ENCODE data around the gene EGFL7.

EGFL7 gene

DNA sequence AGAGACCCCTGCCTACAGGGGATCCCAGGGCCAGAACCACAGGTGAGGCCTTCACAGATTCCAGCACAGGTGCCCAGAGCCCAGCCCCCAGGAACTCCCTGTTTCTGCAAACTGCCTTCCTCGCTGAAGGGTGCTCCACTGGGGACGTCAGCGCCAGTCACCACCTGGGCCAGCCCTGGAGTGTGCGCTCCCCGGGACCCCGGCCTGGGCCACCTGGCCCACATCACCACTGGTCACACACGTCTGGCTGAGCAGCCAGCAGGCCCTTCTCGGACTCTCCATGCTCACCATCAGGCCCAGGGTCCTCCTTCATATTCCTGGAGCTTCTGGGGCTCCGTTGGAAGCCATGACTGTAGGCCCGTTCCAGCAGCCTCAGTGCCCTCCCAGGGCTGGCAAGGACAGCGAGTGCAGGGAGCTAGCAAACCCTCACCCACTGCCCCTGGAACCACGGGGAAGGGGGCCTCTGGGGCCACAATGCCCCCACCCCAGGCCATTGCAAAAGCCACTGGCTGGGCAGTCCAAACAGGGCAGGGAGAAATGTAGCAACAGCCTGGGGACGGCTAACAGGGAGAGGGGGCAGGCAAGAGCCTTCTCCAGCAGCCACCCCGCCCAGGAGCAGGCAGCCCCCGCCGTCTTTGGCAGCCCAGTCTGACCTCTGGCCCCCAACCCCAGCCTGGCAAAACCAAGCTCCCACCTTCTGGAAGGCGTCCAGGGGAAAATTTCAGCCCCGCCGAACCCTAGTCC lies 23.2 kb downstream of the EGFL7 start:
- no peak for DNase-seq (ENCODE audit: low read depth in 2 of 2)

DNA sequence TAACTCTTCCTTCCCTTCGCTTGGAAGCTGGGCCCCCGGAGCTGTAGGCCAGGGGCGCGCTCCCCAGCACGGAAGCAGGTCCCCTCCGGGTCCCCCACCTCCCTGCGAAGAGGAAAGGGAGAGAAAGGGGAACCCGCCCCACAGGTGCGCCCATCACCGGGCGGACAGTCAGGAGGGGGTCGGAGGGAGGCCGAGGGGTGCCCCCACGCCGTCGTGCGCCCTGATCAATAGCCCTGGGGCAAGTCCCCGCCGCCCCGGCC lies 23.7 kb downstream of the EGFL7 start:
- DNase-seq (ENCODE audit: low read depth in 2 of 2): no peak

GRCh38 chr9:136686794-136687711 lies 24.3 kb downstream of the EGFL7 start, which contains the start of gene AGPAT2:
AGPAT2 (minus strand) TSS chr9:136687457; CDS start chr9:136687357, 100 bp downstream.
- no peak for DNase-seq (ENCODE audit: low read depth in 2 of 2)

- DNase-seq (ENCODE audit: low read depth in 2 of 2): no peak
Observed at GRCh38 chr9:136687721-136688223, 25.1 kb downstream of the EGFL7 start.

GRCh38 chr9:136688274-136689107 lies 25.8 kb downstream of the EGFL7 start:
- DNase-seq (ENCODE audit: low read depth in 2 of 2): no peak

GRCh38 chr9:136689108-136689460 lies 26.4 kb downstream of the EGFL7 start:
- DNase-seq (ENCODE audit: low read depth in 2 of 2): no peak

DNA sequence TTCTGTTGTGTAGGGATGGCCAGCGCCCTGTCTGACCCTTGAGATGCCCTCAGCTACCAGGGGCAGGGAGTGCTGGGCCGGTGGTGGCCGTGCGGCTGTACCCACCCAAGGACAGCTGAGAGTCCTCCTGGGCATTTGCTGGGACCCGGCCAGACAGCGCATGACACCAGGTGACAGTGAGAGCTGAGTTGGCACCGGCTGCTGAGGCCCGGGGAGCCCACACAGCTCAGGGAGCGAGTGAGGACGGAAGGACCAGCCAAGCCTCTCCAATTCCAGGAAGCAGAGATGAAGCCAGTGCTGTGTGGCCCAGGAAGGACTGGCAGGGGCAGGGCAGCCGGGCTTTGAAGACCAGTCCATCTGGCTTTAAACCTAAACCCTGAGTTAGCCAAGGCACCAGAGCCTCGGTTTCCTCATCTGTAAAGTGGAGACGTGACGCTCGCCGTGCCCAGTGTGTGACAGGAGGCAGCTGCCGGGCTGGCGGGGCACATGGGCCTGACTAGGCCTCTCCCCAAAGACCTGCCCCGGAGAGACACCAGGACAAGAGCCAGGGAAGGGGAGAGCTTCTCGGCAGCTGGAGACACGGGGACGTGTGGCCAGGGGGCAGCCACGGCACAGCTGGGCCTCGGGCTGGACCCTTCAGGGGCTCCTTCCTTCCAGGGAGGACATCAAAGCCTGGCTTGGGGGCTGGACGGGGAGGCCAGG lies 27.5 kb downstream of the EGFL7 start:
- DNase-seq (ENCODE audit: low read depth in 2 of 2): no peak

GRCh38 chr9:136690806-136691261 lies 28.1 kb downstream of the EGFL7 start:
- DNase-seq (ENCODE audit: low read depth in 2 of 2): no peak

DNA sequence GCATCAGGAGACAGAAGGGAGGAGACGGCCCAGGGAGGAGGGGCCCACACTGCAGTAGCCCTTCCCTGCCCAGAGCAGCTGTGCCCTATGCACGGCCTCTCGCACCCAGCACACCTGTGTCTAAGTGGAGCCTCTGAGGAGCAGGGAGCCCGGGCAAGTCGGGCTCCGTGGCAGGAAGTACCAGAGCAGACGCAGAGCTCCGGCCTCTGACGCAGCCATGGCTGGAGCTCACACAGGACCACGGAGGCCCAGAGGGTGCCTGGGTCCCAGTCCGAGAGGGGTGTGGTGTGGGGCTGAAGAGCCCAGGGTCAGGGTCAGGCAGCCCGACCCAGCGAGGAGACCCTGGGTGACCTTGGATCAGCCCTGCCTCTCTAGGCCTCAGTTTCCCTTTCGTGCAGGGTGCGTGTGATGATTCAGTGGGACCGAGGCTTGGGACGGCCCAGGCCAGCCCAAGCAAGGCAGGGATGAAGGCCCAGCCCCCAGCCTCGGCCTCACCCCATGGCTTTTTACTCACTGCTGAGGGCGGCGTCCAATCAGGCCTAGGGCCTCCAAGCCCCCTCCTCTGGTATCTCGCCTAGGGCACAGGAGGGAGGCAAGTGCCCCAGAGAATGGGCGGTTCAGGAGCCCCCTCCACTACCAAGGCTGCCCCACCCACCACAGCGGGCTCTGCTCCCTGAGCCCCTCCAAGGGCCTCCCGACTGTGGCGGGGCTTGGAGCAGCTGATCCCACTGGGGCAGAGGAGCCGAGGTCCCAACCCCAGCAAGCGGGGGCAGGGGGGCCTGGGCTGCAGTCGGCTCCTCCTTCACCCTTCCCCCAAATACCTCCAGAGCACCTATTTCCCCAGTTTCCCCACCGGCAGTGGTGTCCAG lies 28.8 kb downstream of the EGFL7 start:
- no peak for DNase-seq (ENCODE audit: low read depth in 2 of 2)

DNA sequence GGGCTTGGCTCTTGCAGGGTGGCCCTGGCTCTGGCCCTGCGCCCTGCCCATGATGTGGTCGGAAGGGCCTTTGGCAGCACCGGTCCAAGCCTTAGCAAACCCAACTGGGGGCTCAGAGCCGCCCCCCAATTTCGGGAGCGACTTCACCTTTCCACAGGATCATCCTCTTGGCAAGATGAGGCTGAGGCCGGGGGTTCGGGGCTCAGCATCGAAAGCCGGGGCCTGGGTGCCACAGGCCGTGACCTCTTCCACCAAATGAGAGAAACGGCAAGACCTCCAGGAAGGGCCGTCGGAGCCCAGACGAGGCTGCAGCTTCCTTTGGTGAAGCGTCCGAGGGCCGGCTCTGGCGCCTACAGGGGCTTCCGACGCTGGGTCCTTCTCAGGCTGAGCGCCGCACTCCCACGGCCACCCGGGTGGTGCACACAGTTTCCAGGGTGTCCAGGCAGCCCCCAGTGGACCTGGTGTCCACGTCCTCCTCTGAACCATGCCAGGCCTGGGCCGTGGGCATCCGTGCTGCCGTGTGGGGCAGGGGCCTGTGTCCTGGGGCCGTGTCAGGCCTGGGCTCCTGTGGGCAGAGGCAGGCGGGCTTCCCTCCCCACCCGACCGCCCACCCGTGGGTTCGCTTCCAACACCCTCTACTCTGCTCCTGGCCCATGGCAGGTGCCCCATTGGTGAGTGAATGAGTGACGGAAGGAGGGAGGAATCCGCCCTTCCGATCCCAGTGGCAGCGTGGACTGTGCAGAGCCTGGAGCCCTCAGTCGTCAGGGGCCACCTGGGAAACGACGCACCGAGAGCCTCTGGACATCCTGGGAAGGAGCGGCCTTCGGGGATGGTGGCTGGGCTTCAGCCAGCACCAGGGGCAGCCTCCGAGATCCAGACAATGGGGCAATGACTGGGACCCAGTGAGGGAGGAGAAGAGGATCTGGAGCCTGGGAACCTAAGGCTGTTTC lies 29.7 kb downstream of the EGFL7 start:
- DNase-seq (ENCODE audit: low read depth in 2 of 2): no peak

GRCh38 chr9:136693135-136693489 lies 30.4 kb downstream of the EGFL7 start:
- no peak for DNase-seq (ENCODE audit: low read depth in 2 of 2)

DNA sequence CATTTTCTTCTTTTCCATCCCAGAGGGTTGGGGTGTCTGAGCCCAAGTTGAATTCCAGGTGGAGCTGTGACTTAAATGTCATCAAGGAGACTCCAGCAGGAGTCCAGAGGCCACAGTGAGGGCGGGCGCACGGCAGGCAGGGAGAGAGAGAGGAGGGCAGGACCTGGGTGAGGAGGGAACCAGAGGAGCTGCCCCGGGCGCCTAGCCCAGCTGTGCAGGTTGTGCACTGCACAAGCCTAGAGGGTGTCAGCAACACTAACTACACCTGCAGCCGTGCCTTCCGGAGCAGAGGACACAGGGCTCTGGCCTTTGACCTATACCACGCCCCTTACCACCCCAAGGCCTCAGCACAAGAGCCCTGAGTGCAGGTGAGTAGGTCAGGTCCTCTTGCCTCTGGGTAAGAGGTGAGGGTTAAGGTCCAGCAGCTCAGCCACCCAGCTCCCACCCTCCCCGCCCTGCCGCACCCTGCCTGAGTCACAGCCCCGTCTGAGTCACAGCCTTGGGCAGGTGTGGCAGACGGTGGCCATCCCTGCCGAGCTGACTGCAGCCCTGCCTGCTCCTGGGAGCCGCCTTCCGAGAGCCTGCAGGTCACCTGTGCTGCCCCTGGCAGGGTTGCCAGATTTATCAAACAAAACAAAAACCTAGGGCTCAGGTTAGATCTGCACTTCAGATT lies 30.9 kb downstream of the EGFL7 start:
- DNase-seq (ENCODE audit: low read depth in 2 of 2): no peak

- no peak for DNase-seq (ENCODE audit: low read depth in 2 of 2)
Observed at GRCh38 chr9:136694163-136694871, 31.6 kb downstream of the EGFL7 start.

DNA sequence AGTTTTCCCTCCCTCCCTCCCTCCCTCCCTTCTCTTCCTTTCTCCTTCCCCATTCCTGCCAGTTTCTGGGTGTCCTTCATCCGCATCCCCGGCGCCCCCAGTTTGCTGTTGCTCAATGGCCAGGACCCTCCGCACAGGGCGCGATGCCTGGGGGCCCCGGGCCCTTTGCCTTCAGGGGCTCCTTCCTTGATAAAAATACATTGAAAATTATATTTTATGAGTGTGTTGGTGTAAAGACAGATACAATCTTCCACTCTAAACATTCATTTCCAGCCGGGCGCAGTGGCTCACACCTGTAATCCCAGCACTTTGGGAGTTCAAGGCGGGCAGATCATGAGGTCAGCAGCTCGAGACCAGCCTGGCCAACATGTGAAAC lies 32.1 kb downstream of the EGFL7 start:
- no peak for DNase-seq (ENCODE audit: low read depth in 2 of 2)

- no peak for DNase-seq (ENCODE audit: low read depth in 2 of 2)
Observed at GRCh38 chr9:136695435-136695895, 32.7 kb downstream of the EGFL7 start.

- DNase-seq (ENCODE audit: low read depth in 2 of 2): no peak
Observed at GRCh38 chr9:136695955-136696354, 33.2 kb downstream of the EGFL7 start.

DNA sequence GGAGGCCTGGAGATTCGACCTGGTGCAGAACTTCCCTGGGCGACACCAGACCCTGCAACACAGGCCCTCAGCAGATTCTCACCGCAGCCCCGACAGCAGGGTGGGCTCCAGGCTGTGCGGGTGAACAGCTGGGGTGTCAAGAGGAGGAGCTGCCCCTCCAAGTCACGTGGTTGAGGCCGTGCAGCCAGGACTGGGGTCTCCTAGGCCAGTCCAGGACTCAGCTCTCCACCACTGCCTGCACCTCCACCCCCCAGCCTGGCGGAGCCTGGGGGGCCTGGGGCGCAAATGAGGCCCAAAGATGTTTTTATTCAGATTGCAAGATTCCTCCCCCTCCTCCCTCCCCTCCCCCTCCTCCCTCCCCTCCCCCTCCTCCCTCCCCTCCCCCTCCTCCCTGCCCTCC lies 33.8 kb downstream of the EGFL7 start:
- no peak for DNase-seq (ENCODE audit: low read depth in 2 of 2)

Measured in fibroblast of skin of left quadriceps (primary cell).